ENCODE results near the gene SBNO2. TPM values are rescaled to one million over a fixed set of nuclear protein-coding genes. Genes with fewer than 3 reads are reported as not detected.

Gene SBNO2
- total and polyA plus RNA-seq, 9 of the 15 experiments (the other 6 are each of a cell fraction or from before 2014, with no cell fraction given), result 0.01 to 46.2 (median 6.7) TPM

- TF ChIP-seq THRB (CRISPR knock-in tag; conservative IDR thresholded peaks at IDR 0.05) (no peak), HMBOX1 (IDR thresholded peaks at IDR 0.05) (no peak), HBP1 (CRISPR knock-in tag; IDR thresholded peaks at IDR 0.05) (no peak), SREBF2 (CRISPR knock-in tag; IDR thresholded peaks at IDR 0.05) (no peak), RHOXF2B (CRISPR knock-in tag; conservative IDR thresholded peaks at IDR 0.05) (no peak), ZKSCAN3 (CRISPR knock-in tag; IDR thresholded peaks at IDR 0.05) (no peak), NUFIP1 (IDR thresholded peaks at IDR 0.05; ENCODE audit: partially characterized antibody) (no peak), ZNF584 (CRISPR knock-in tag; IDR thresholded peaks at IDR 0.05; ENCODE audit: low read depth) (no peak), HMGXB4 (CRISPR knock-in tag; IDR thresholded peaks at IDR 0.05) (no peak), ZNF224 (CRISPR knock-in tag; IDR thresholded peaks at IDR 0.05) (no peak), ATF1 (CRISPR knock-in tag; IDR thresholded peaks at IDR 0.05) (no peak), ATF1 (tag; IDR thresholded peaks at IDR 0.05) (no peak), ZSCAN29 (IDR thresholded peaks at IDR 0.05) (no peak), CAMTA2 (CRISPR knock-in tag; conservative IDR thresholded peaks at IDR 0.05) (no peak), ZFP1 (CRISPR knock-in tag; IDR thresholded peaks at IDR 0.05) (no peak), NRF1 (conservative IDR thresholded peaks at IDR 0.05 in 1 of 2, IDR thresholded peaks at IDR 0.05 in 1 of 2) (peak; percentile 60 to 67; a peak in 3 of 4 replicates), PCBP1 (IDR thresholded peaks at IDR 0.05; ENCODE audit: low read depth, low read length, poor library complexity, severe bottlenecking) (peak; percentile 99)
Measured at GRCh38 chr19:1122972-1123363, 51.1 kb downstream of the SBNO2 start (continued).
